SK-N-SH (cell line): ENCODE results near the gene ARHGAP21. TPM values are rescaled to one million over a fixed set of nuclear protein-coding genes. Genes with fewer than 3 reads are reported as not detected.
"Not testable (repeated sequence)": the region's sequence is repeated elsewhere in the genome, so short reads cannot be mapped to it uniquely, and the experiment has no call there.

Experiments
- CTCF ChIA-PET: fragments of 300-600, 350-600 bp; formaldehyde crosslinking; extraction: SDS; loops from one replicate; lab custom pipeline; 2021; lab: Yijun Ruan, JAX
- POLR2A ChIA-PET: fragments of 350-600 bp; sonication (Branson Sonifier 250); formaldehyde crosslinking; extraction: SDS; loops from one replicate; lab custom pipeline; 2020; ENCODE audit warnings: antibody characterized with exemption, inconsistent platforms; lab: Yijun Ruan, JAX
- DNase-seq: peaks from one replicate; pipeline ENCODE4 v3.0.0; 2012
- H2AFZ ChIP-seq: fragments of 200-600 bp; sonication (generic); 2 replicates; pipeline ENCODE4 v1.8.1; 2016; ENCODE audit warnings: antibody characterized with exemption, mild to moderate bottlenecking, low read depth
- H3F3A ChIP-seq: fragments of 200-600 bp; sonication (generic); replicated peaks from 2 replicates; pipeline ENCODE3; 2016; ENCODE audit warnings: antibody characterized with exemption, mild to moderate bottlenecking; ENCODE audit not compliant: insufficient read depth
- H3K27ac ChIP-seq, 2 experiments: fragments of 200-500 bp in 1 of 2; fragments of 200-600 bp in 1 of 2; sonication (Bioruptor generic) in 1 of 2; sonication (generic), shearing (Covaris generic) in 1 of 2; 2 replicates each; pipeline versions ENCODE4 v1.5.1 to v1.6.1; 2014 to 2016; ENCODE audit warnings: low read depth in 2 of 2, inconsistent platforms in 1 of 2, low read length in 1 of 2, mild to moderate bottlenecking in 1 of 2, mixed read lengths in 1 of 2
- H3K27me3 ChIP-seq: fragments of 200-600 bp; sonication (generic), shearing (Covaris generic); 2 replicates; pipeline ENCODE4 v1.6.1; 2016; ENCODE audit warnings: mixed run types; ENCODE audit not compliant: insufficient read depth
- H3K36me3 ChIP-seq, 2 experiments: fragments of 200-500 bp in 1 of 2; fragments of 200-600 bp in 1 of 2; sonication (Bioruptor generic) in 1 of 2; sonication (generic) in 1 of 2; replicated peaks in 1 of 2; 2 replicates each; pipeline versions ENCODE3 to v1.5.1; 2014 to 2016; ENCODE audit warnings: low read length in 1 of 2, mild to moderate bottlenecking in 1 of 2; ENCODE audit not compliant: insufficient read depth in 2 of 2, control insufficient read depth in 1 of 2
- H3K4me1 ChIP-seq, 2 experiments: fragments of 200-500 bp in 1 of 2; fragments of 200-600 bp in 1 of 2; sonication (Bioruptor generic) in 1 of 2; sonication (generic), shearing (Covaris generic) in 1 of 2; 2 replicates each; pipeline versions ENCODE4 v1.5.1 to v1.6.1; 2014 to 2016; ENCODE audit warnings: low read depth in 1 of 2, low read length in 1 of 2, mixed run types in 1 of 2; ENCODE audit not compliant: insufficient read depth in 2 of 2, control insufficient read depth in 1 of 2
- H3K4me2 ChIP-seq: fragments of 200-600 bp; sonication (generic), shearing (Covaris generic); 2 replicates; pipeline ENCODE4 v1.6.1; 2017; ENCODE audit warnings: mixed run types
- H3K4me3 ChIP-seq, 2 experiments: fragments of 200-500 bp in 1 of 2; fragments of 200-600 bp in 1 of 2; sonication (Bioruptor generic) in 1 of 2; sonication (generic), shearing (Covaris generic) in 1 of 2; 2 replicates each; pipeline versions ENCODE4 v1.5.1 to v1.8.1; 2014 to 2016; ENCODE audit warnings: low read depth in 2 of 2, inconsistent platforms in 1 of 2, low read length in 1 of 2, mild to moderate bottlenecking in 1 of 2, mixed read lengths in 1 of 2, moderate library complexity in 1 of 2
- H3K79me2 ChIP-seq: fragments of 200-600 bp; sonication (generic); 2 replicates; pipeline ENCODE4 v1.8.1; 2017; ENCODE audit warnings: mild to moderate bottlenecking; ENCODE audit not compliant: insufficient read depth
- H3K9ac ChIP-seq: fragments of 200-600 bp; sonication (generic); 2 replicates; pipeline ENCODE4 v1.6.1; 2017; ENCODE audit warnings: mixed run types
- H3K9me2 ChIP-seq: fragments of 200-600 bp; sonication (generic); 2 replicates; pipeline ENCODE4 v1.6.1; 2017; ENCODE audit warnings: mixed run types
- H3K9me3 ChIP-seq: fragments of 200-600 bp; sonication (generic); 2 replicates; pipeline ENCODE4 v1.6.1; 2017; ENCODE audit warnings: mixed run types, mild to moderate bottlenecking, moderate library complexity
- H4K20me1 ChIP-seq: fragments of 200-600 bp; sonication (generic); 2 replicates; pipeline ENCODE4 v1.6.1; 2017; ENCODE audit warnings: mild to moderate bottlenecking, mixed run types; ENCODE audit not compliant: insufficient read depth
- IRF3 ChIP-seq: fragments of 150-350 bp; IDR thresholded peaks from 2 replicates; pipeline ENCODE4 v1.6.1; 2016; ENCODE audit warnings: mild to moderate bottlenecking, low read depth, low read length
- MEF2A ChIP-seq: IDR thresholded peaks from 2 replicates; pipeline ENCODE4 v1.4.0; 2012; ENCODE audit warnings: low read depth, borderline replicate concordance
- MXI1 ChIP-seq: IDR thresholded peaks from 2 replicates; pipeline ENCODE4 v1.6.1; 2012; ENCODE audit warnings: mild to moderate bottlenecking, low read depth, low read length, improper control_type of control experiment
- RXRA ChIP-seq: IDR thresholded peaks from 2 replicates; pipeline ENCODE4 v1.4.0; 2012; ENCODE audit warnings: low read depth, mild to moderate bottlenecking, borderline replicate concordance
- TEAD4 ChIP-seq: IDR thresholded peaks from 2 replicates; pipeline ENCODE4 v1.4.0; 2012; ENCODE audit warnings: mild to moderate bottlenecking, borderline replicate concordance; ENCODE audit not compliant: insufficient read depth
- USF2 ChIP-seq: fragments of 150-350 bp; IDR thresholded peaks from 2 replicates; pipeline ENCODE4 v1.6.1; 2017; ENCODE audit warnings: antibody characterized with exemption, low read length, low read depth, borderline replicate concordance
- WGBS: methylation state at CpG from one replicate; pipeline ENCODE4 v1.1.6; 2017; ENCODE audit warnings: low lambda C conversion rate; 5-methylcytosine and 5-hydroxymethylcytosine counted together
- polyA plus RNA-seq, 3 experiments: library from polyadenylated mRNA; depleted of rRNA; stranded (reverse); fragments of >200 nt; gene quantifications; 2 replicates each; pipeline ENCODE4 v1.2.3, GENCODE V29; 2012
- TF ChIP-seq, protein P1 (sequence below): IDR thresholded peaks from 2 replicates; pipeline ENCODE4 v1.4.0; 2012; ENCODE audit warnings: low read depth, borderline replicate concordance

ARHGAP21 gene
- polyA plus RNA-seq, 1 of the 3 experiments (the other 2 are of a cell fraction) = 27.8 TPM

DNA sequence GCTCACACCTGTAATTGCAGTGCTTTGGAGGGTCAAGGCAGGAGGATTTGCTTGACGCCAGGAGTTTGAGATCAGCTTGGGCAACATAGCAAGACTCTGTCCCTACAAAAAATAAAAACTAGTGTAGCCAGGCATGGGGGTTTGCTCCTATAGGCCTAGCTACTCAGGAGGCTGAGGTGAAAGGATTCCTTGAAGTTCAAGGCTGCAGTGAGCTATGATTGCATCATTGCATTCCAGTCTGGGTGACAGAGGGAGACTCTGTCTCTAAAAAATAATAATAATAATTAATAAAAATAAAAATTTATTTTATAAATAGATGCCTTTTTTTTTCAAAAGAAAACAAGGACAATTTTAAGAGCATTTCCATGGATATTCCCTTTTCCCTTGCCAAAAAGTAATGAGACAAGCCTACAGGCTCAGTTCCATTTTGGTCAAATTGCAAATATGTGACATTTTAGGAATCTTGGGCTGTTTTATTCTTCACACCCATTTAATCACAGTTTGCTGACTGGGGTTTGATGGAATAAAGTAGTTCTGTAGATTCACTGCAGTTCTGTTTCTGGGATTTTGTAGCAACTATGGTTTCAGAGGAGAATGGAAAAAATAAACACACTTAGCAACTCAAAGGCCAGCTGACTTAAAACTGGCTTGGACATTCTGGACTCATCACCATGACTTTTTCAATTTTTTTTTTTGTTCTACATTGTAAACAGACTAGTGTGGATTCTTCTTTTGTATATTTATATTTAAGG, 48.4 kb upstream of the ARHGAP21 start (continued):
- TF ChIP-seq, protein P1, sequence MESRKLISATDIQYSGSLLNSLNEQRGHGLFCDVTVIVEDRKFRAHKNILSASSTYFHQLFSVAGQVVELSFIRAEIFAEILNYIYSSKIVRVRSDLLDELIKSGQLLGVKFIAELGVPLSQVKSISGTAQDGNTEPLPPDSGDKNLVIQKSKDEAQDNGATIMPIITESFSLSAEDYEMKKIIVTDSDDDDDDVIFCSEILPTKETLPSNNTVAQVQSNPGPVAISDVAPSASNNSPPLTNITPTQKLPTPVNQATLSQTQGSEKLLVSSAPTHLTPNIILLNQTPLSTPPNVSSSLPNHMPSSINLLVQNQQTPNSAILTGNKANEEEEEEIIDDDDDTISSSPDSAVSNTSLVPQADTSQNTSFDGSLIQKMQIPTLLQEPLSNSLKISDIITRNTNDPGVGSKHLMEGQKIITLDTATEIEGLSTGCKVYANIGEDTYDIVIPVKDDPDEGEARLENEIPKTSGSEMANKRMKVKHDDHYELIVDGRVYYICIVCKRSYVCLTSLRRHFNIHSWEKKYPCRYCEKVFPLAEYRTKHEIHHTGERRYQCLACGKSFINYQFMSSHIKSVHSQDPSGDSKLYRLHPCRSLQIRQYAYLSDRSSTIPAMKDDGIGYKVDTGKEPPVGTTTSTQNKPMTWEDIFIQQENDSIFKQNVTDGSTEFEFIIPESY = no peak
- TF ChIP-seq, all 33 proteins: peak for 0

DNA sequence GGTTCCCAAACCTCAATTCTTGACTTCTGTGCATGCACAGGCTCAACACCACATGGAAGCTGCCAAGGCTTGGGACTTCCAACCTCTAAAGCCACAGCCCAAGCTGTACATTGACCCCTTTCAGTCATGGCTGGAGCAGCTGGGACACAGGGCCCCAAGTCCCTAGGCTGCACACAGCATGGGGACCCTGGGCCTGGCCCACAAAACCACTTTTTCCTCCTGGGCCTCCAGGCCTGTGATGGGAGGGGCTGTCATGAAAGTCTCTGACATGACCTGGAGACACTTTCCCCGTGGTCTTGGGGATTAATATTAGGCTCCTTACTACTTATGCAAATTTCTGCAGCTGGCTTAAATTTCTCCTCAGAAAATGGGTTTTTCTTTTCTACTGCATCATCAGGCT, 41.3 kb upstream of the ARHGAP21 start:
- H3K79me2 ChIP-seq, H3K9me2 ChIP-seq, H3K4me1 ChIP-seq, H4K20me1 ChIP-seq, H3F3A ChIP-seq, H3K4me2 ChIP-seq, H3K9ac ChIP-seq, H3K4me3 ChIP-seq, H3K27ac ChIP-seq, H3K27me3 ChIP-seq, H2AFZ ChIP-seq, H3K9me3 ChIP-seq, DNase-seq, CTCF ChIA-PET, H3K36me3 ChIP-seq, POLR2A ChIA-PET: not testable (repeated sequence)
- WGBS = 13% methylated on average over 1 of the region's 1 CpG

- H3K4me3 ChIP-seq = no peak overlapping the region
- no peaks in the 10 kb centered on the region for H3K9me3 ChIP-seq
- H3K4me2 ChIP-seq = 0 out of 2 replicates have a peak overlapping the region, but pooled peaks have one; percentile 20
- POLR2A ChIA-PET = no interaction called here
- no peaks in the 10 kb centered on the region for H4K20me1 ChIP-seq
- H3K27ac ChIP-seq = no peak overlapping the region
- TF ChIP-seq TEAD4 (peak; percentile 76), USF2 (no peak), IRF3 (no peak), RXRA (peak; percentile 33; the same call in 1 of the 2 replicates), MEF2A (no peak), MXI1 (no peak)
- H3F3A ChIP-seq = no peaks in the 10 kb centered on the region
- H3K4me1 ChIP-seq = no peaks in the 10 kb centered on the region; a peak in 1 of 4 replicates
- DNase-seq = no peak
- WGBS = 42% methylated on average over 2 of the region's 2 CpGs
- H3K36me3 ChIP-seq = no peaks in the 10 kb centered on the region
- CTCF ChIA-PET = interaction anchor here (0.9 to 1.2 kb wide), 2 partner anchors 11 to 318 kb away, joined by 3 to 4 read pairs; no protein-coding TSS in a partner anchor
- no peaks in the 10 kb centered on the region for H3K27me3 ChIP-seq
- H3K79me2 ChIP-seq = no peaks in the 10 kb centered on the region
- no peaks in the 10 kb centered on the region for H3K9me2 ChIP-seq
- H3K9ac ChIP-seq = no peak overlapping the region
- H2AFZ ChIP-seq = no peak overlapping the region
Observed at GRCh38 chr10:24762966-24763623, 39.4 kb upstream of the ARHGAP21 start.
